Loucy (cell line): ENCODE results near the gene CPLANE2.

Experiments
- H2AFZ ChIP-seq: fragments of 200-600 bp; sonication (generic); 2 replicates; pipeline ENCODE4 v1.6.0; 2016; ENCODE audit warnings: antibody characterized with exemption, mild to moderate bottlenecking, low read length, moderate library complexity
- H3F3A ChIP-seq: fragments of 200-600 bp; 2 replicates; pipeline ENCODE4 v1.6.0; 2016; ENCODE audit warnings: antibody characterized with exemption, low read depth, mild to moderate bottlenecking
- H3K27me3 ChIP-seq: fragments of 200-600 bp; sonication (generic); 2 replicates; pipeline ENCODE4 v1.6.1; 2014; ENCODE audit warnings: low read length, mild to moderate bottlenecking; ENCODE audit not compliant: insufficient read depth, poor library complexity, severe bottlenecking
- H3K36me3 ChIP-seq: fragments of 200-600 bp; sonication (generic); 2 replicates; pipeline ENCODE4 v1.6.1; 2016; ENCODE audit warnings: low read length; ENCODE audit not compliant: insufficient read depth
- H3K4me1 ChIP-seq: fragments of 200-600 bp; sonication (generic); 2 replicates; pipeline ENCODE4 v1.5.1; 2014; ENCODE audit warnings: low read length, mild to moderate bottlenecking; ENCODE audit not compliant: insufficient read depth, poor library complexity, severe bottlenecking
- H3K4me2 ChIP-seq: fragments of 200-600 bp; sonication (generic); 2 replicates; pipeline ENCODE4 v1.6.0; 2014; ENCODE audit warnings: antibody characterized with exemption, low read length, low read depth, mild to moderate bottlenecking; ENCODE audit not compliant: poor library complexity, severe bottlenecking
- H3K4me3 ChIP-seq: fragments of 200-600 bp; sonication (generic); 2 replicates; pipeline ENCODE4 v1.5.1; 2014; ENCODE audit warnings: low read length, mild to moderate bottlenecking, mixed read lengths; ENCODE audit not compliant: poor library complexity, severe bottlenecking
- H3K79me2 ChIP-seq: fragments of 200-600 bp; sonication (generic); 2 replicates; pipeline ENCODE4 v1.6.1; 2014; ENCODE audit warnings: low read length; ENCODE audit not compliant: insufficient read depth
- H3K9ac ChIP-seq: fragments of 200-600 bp; sonication (generic); 2 replicates; pipeline ENCODE4 v1.6.0; 2014; ENCODE audit warnings: mild to moderate bottlenecking, low read depth, low read length, moderate library complexity; ENCODE audit not compliant: poor library complexity, severe bottlenecking
- H3K9me2 ChIP-seq: fragments of 200-600 bp; sonication (generic); replicated peaks from 2 replicates; pipeline ENCODE4 v1.6.1; 2016; ENCODE audit warnings: low read depth, low read length, mixed read lengths
- H3K9me3 ChIP-seq: fragments of 200-600 bp; sonication (generic); 2 replicates; pipeline ENCODE4 v1.6.1; 2014; ENCODE audit warnings: mild to moderate bottlenecking, antibody characterized with exemption, low read length, low read depth; ENCODE audit not compliant: insufficient read depth
- H4K20me1 ChIP-seq: fragments of 200-600 bp; sonication (generic); 2 replicates; pipeline ENCODE4 v1.6.0; 2014; ENCODE audit warnings: antibody characterized with exemption, low read length, mild to moderate bottlenecking; ENCODE audit not compliant: insufficient read depth, poor library complexity, severe bottlenecking
- CTCF ChIP-seq: fragments of 200-600 bp; sonication (generic); conservative IDR thresholded peaks from 2 replicates; pipeline ENCODE4 v1.5.1; 2014; ENCODE audit warnings: mild to moderate bottlenecking, antibody characterized with exemption, low read length
- EZH2phosphoT487 ChIP-seq: fragments of 200-600 bp; IDR thresholded peaks from 2 replicates; pipeline ENCODE4 v1.6.1; 2018; ENCODE audit warnings: antibody characterized with exemption, mild to moderate bottlenecking, moderate library complexity, borderline replicate concordance

Gene CPLANE2

GRCh38 chr1:16233431-16233830, 3.6 kb downstream of the CPLANE2 start:
- H3K9ac ChIP-seq, result no peak overlapping the region
- no peak overlapping the region for H3K4me2 ChIP-seq
- no peaks in the 10 kb centered on the region for H3K36me3 ChIP-seq
- TF ChIP-seq EZH2phosphoT487, result no peak
- no peak for TF ChIP-seq CTCF
- H3K4me3 ChIP-seq, result no peak overlapping the region
- H2AFZ ChIP-seq, result no peak overlapping the region
- no peaks in the 10 kb centered on the region for H3K79me2 ChIP-seq
- H3K4me1 ChIP-seq, result peaks cover 9% of the 10 kb centered on the region
- no peaks in the 10 kb centered on the region for H3K9me3 ChIP-seq
- no peaks in the 10 kb centered on the region; the same call in 1 of the 2 replicates for H3F3A ChIP-seq
- no peaks in the 10 kb centered on the region for H3K9me2 ChIP-seq
- no peaks in the 10 kb centered on the region for H3K27me3 ChIP-seq
- H4K20me1 ChIP-seq, result no peaks in the 10 kb centered on the region

- Histone ChIP-seq H3K36me3 (no peaks in the 10 kb centered on the region), H3K4me1 (peaks cover 2% of the 10 kb centered on the region), H3K4me2 (no peak overlapping the region), H3K27me3 (no peaks in the 10 kb centered on the region), H3K9me2 (no peaks in the 10 kb centered on the region), H3K9me3 (no peaks in the 10 kb centered on the region), H4K20me1 (no peaks in the 10 kb centered on the region), H3F3A (no peaks in the 10 kb centered on the region; the same call in 1 of the 2 replicates), H3K9ac (no peak overlapping the region), H2AFZ (no peak overlapping the region), H3K4me3 (no peak overlapping the region), H3K79me2 (no peaks in the 10 kb centered on the region)
- TF ChIP-seq CTCF (no peak), EZH2phosphoT487 (no peak)
These were observed 4.7 kb downstream of the CPLANE2 start for GRCh38 chr1:16232316-16232710.

GRCh38 chr1:16231331-16232315, 5.4 kb downstream of the CPLANE2 start:
- H2AFZ ChIP-seq, result no peak overlapping the region
- H3K27me3 ChIP-seq, result no peaks in the 10 kb centered on the region
- H3K4me1 ChIP-seq, result no peaks in the 10 kb centered on the region
- H3K9ac ChIP-seq, result no peak overlapping the region
- no peaks in the 10 kb centered on the region for H3K36me3 ChIP-seq
- no peaks in the 10 kb centered on the region for H3K9me3 ChIP-seq
- no peaks in the 10 kb centered on the region; the same call in 1 of the 2 replicates for H3F3A ChIP-seq
- TF ChIP-seq CTCF, result no peak
- TF ChIP-seq EZH2phosphoT487, result no peak
- H3K79me2 ChIP-seq, result no peaks in the 10 kb centered on the region
- H4K20me1 ChIP-seq, result no peaks in the 10 kb centered on the region
- H3K4me2 ChIP-seq, result no peak overlapping the region
- no peaks in the 10 kb centered on the region for H3K9me2 ChIP-seq
- no peak overlapping the region for H3K4me3 ChIP-seq
